Airway epithelial cell (primary cell): ENCODE results near the gene PPP1R3G. TPM values are rescaled to one million over a fixed set of nuclear protein-coding genes. Genes with fewer than 3 reads are reported as not detected.

Experiments
- total RNA-seq: library from RNA; depleted of rRNA; stranded (reverse); fragments of >200 nt; gene quantifications from 2 replicates; pipeline ENCODE4 v1.2.3, GENCODE V29; 2015

Gene PPP1R3G
- 0.28 and 1.3 TPM in 2 replicates for total RNA-seq

DNA sequence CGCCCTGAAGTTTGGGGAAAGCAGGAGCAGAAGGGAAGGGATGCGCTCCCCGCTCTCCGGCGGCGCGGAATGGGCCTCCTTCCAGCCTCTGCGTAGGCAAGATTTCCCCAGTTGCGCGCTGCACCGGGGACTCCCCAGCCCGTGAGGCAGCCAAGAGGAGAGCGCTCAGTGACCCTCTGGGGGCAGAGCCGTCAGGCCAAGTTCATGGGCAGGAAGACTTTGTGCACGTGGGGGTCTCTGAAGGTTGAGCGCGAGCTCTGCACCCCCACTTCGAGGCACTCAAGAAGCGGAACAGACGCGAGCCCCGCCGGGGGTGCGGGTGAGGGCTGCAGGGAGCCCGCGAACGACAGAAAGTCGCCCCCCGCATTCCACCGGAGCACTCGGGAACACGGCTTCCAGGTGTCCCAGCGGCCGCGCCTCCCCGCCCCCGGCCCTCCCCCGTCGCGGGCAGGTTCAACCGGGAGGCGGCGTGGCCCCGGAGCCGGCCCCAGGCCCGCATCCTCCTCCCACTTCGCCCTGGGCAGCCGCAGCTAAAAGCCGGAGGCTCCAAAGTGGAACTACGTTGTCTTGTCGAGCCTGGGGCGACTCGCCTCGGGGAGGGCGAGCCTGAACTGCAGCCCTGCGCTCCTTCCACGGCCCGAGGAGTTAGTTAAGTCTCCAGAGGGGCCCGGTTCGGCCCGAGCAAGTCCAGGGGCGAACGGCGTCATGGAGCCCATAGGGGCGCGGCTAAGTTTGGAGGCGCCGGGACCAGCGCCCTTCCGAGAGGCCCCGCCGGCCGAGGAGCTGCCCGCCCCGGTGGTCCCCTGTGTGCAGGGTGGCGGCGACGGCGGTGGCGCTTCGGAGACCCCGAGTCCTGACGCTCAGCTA is at the start of gene PPP1R3G:
Gene PPP1R3G (plus strand): TSS at position 561 of the 867 bp plus-strand sequence. CDS start 145 bp downstream, at position 706.

Other genes with a start within 250 kb of the PPP1R3G start
- gene RPP40, start 81.3 kb upstream of the PPP1R3G start, total RNA-seq, result 4.9 and 14.1 TPM in 2 replicates
- 18.5 and 23.8 TPM in 2 replicates for gene LYRM4, start 175.6 kb downstream of the PPP1R3G start, total RNA-seq
- gene FARS2, start 176.2 kb downstream of the PPP1R3G start, total RNA-seq, result 8.5 and 13.5 TPM in 2 replicates